A673 (cell line): ENCODE results near the gene CYTH3. TPM values are rescaled to one million over a fixed set of nuclear protein-coding genes. Genes with fewer than 3 reads are reported as not detected.

Source experiments
- BruUV-seq: library from RNA; stranded (reverse); fragments of 400-500 nt; replicated peaks from 2 replicates; lab custom pipeline; 2021; lab: Mats Ljungman, UMichigan
- CTCF ChIA-PET: fragments of 300-600 bp; sonication (Branson Sonifier 250); formaldehyde crosslinking; loops from one replicate; lab custom pipeline; 2022; ENCODE audit warnings: antibody characterized with exemption; lab: Charles Lee
- POLR2A ChIA-PET: fragments of 300-600 bp; sonication (Branson Sonifier 250); formaldehyde crosslinking; loops from one replicate; lab custom pipeline; 2022; ENCODE audit warnings: antibody characterized with exemption; ENCODE audit not compliant: low non-redundant PET; lab: Charles Lee
- DNase-seq: peaks from one replicate; pipeline ENCODE4 v3.0.0-alpha.2; 2015; ENCODE audit warnings: low spot score
- H3K27ac ChIP-seq: fragments of 200-600 bp; sonication (generic); 2 replicates; pipeline ENCODE4 v1.5.1; 2016; ENCODE audit warnings: mixed run types, low read depth, mild to moderate bottlenecking, mixed read lengths, antibody characterized with exemption, low read length; ENCODE audit not compliant: poor library complexity, severe bottlenecking
- H3K27me3 ChIP-seq: fragments of 200-600 bp; sonication (generic); replicated peaks from 2 replicates; pipeline ENCODE4 v1.6.1; 2017; ENCODE audit warnings: mixed run types, low read depth, mild to moderate bottlenecking, mixed read lengths, antibody characterized with exemption, low read length; ENCODE audit not compliant: insufficient read depth, poor library complexity
- H3K36me3 ChIP-seq: fragments of 200-600 bp; sonication (generic); 2 replicates; pipeline ENCODE4 v1.6.1; 2016; ENCODE audit warnings: mixed run types, mild to moderate bottlenecking, mixed read lengths, antibody characterized with exemption, low read length; ENCODE audit not compliant: insufficient read depth, poor library complexity, severe bottlenecking
- H3K4me1 ChIP-seq: fragments of 200-600 bp; sonication (generic); 2 replicates; pipeline ENCODE4 v1.6.1; 2017; ENCODE audit warnings: mixed run types, mild to moderate bottlenecking, mixed read lengths, antibody characterized with exemption, low read length; ENCODE audit not compliant: insufficient read depth, poor library complexity, severe bottlenecking
- H3K4me3 ChIP-seq: fragments of 200-600 bp; sonication (generic); 2 replicates; pipeline ENCODE4 v1.5.1; 2016; ENCODE audit warnings: low read depth, mixed run types, mild to moderate bottlenecking, mixed read lengths, low read length; ENCODE audit not compliant: poor library complexity, severe bottlenecking
- H3K9me3 ChIP-seq: fragments of 200-600 bp; sonication (generic); 2 replicates; pipeline ENCODE4 v1.6.1; 2016; ENCODE audit warnings: mixed run types, low read depth, mild to moderate bottlenecking, mixed read lengths, antibody characterized with exemption, low read length; ENCODE audit not compliant: poor library complexity, severe bottlenecking
- CTCF ChIP-seq: fragments of 300-800, 200-600 bp; sonication (generic); conservative IDR thresholded peaks from 2 replicates; pipeline ENCODE4 v1.5.1; 2017; ENCODE audit warnings: low read depth, mild to moderate bottlenecking, antibody characterized with exemption, low read length, moderate library complexity, mixed read lengths
- EZH2 ChIP-seq: fragments of 200-600 bp; sonication (generic); IDR thresholded peaks from 2 replicates; pipeline ENCODE4 v1.6.1; 2017; ENCODE audit warnings: borderline replicate concordance, low read depth, mild to moderate bottlenecking, mixed read lengths, antibody characterized with exemption, low read length; ENCODE audit not compliant: poor library complexity, severe bottlenecking
- intact Hi-C: fragments of 100-400 bp; cut with micrococcal nuclease; formaldehyde crosslinking; loops from one replicate; pipeline ENCODE4 v1.10.0; 2022; ENCODE audit not compliant: unreplicated experiment
- total RNA-seq: library from RNA; stranded (reverse); gene quantifications from 2 replicates; pipeline ENCODE4 v1.2.3, GENCODE V29; 2021

The CYTH3 gene
- total RNA-seq, 1 experiment from 2014 or later, result 20.2 TPM

GRCh38 chr7:6116211-6116610 lies 156.2 kb downstream of the CYTH3 start:
- no peaks in the 10 kb centered on the region for H3K27me3 ChIP-seq
- DNase-seq, result no peak
- H3K4me1 ChIP-seq, result no peaks in the 10 kb centered on the region
- BruUV-seq, result no TSS peak
- peaks cover 4% of the 10 kb centered on the region for H3K9me3 ChIP-seq
- TF ChIP-seq CTCF, result no peak
- TF ChIP-seq EZH2, result no peak
- H3K4me3 ChIP-seq, result no peak overlapping the region
- intact Hi-C loops, result no loop called here
- ChIA-PET CTCF (no interaction called here), POLR2A (no interaction called here)
- H3K36me3 ChIP-seq, result peaks cover 69% of the 10 kb centered on the region
- no peak overlapping the region for H3K27ac ChIP-seq

Other genes with a start within 250 kb of the CYTH3 start
- 0.98 and 1.1 TPM in 2 replicates for gene ANKRD61, start 241.2 kb downstream of the CYTH3 start, total RNA-seq
- 118 and 119 TPM in 2 replicates for gene EIF2AK1, start 213.4 kb downstream of the CYTH3 start, total RNA-seq
- gene USP42, start 167.7 kb downstream of the CYTH3 start, total RNA-seq, result 19.7 and 20.6 TPM in 2 replicates
- gene FAM220A, start 76.3 kb upstream of the CYTH3 start, total RNA-seq, result 18.5 and 23.4 TPM in 2 replicates
- gene RAC1, start 101.9 kb upstream of the CYTH3 start, total RNA-seq, result 295 and 296 TPM in 2 replicates
- 24.1 and 27.6 TPM in 2 replicates for gene DAGLB, start 175.3 kb upstream of the CYTH3 start, total RNA-seq
- 179 and 189 TPM in 2 replicates for gene KDELR2, start 211.5 kb upstream of the CYTH3 start, total RNA-seq